ENCODE results near the gene RIN1. TPM values are rescaled to one million over a fixed set of nuclear protein-coding genes. Genes with fewer than 3 reads are reported as not detected.
"Not testable (repeated sequence)": the region's sequence is repeated elsewhere in the genome, so short reads cannot be mapped to it uniquely, and the experiment has no call there.

Gene RIN1
- total RNA-seq (ENCODE audit: insufficient read depth, low replicate concordance) = 4.8 TPM

- peak; percentile 86 for DNase-seq (ENCODE audit: low spot score)
These were observed at the start of gene RIN1 for GRCh38 chr11:66336234-66337102. RIN1 (minus strand) TSS chr11:66336434; CDS start chr11:66336402, 32 bp downstream.

- not testable (repeated sequence) for DNase-seq (ENCODE audit: low spot score)
These were observed 48.1 kb upstream of the RIN1 start for GRCh38 chr11:66384316-66384715.

- not testable (repeated sequence) for DNase-seq (ENCODE audit: low spot score)
These were observed 44.0 kb upstream of the RIN1 start for GRCh38 chr11:66380264-66380663.

GRCh38 chr11:66373690-66374287 lies 37.6 kb upstream of the RIN1 start:
- DNase-seq (ENCODE audit: low spot score) = not testable (repeated sequence)

- DNase-seq (ENCODE audit: low spot score) = no peak
These were observed 37.0 kb upstream of the RIN1 start for GRCh38 chr11:66373265-66373664.

- peak; percentile 64 for DNase-seq (ENCODE audit: low spot score)
These were observed 35.6 kb upstream of the RIN1 start, which contains the start of gene SLC29A2 for GRCh38 chr11:66371627-66372415. SLC29A2 (minus strand) TSS chr11:66371760; CDS start chr11:66371591, 169 bp downstream.

GRCh38 chr11:66369073-66369894 lies 33.0 kb upstream of the RIN1 start:
- no peak for DNase-seq (ENCODE audit: low spot score)

- DNase-seq (ENCODE audit: low spot score) = no peak
These were observed 32.2 kb upstream of the RIN1 start for GRCh38 chr11:66368484-66368883.

- DNase-seq (ENCODE audit: low spot score) = no peak
These were observed 31.5 kb upstream of the RIN1 start for GRCh38 chr11:66367561-66368312.

GRCh38 chr11:66366844-66367477 lies 30.7 kb upstream of the RIN1 start:
- DNase-seq (ENCODE audit: low spot score) = no peak

- no peak for DNase-seq (ENCODE audit: low spot score)
These were observed 29.7 kb upstream of the RIN1 start for GRCh38 chr11:66365711-66366619.

- DNase-seq (ENCODE audit: low spot score) = no peak
These were observed 28.9 kb upstream of the RIN1 start for GRCh38 chr11:66365166-66365565.

GRCh38 chr11:66363805-66364535 lies 27.7 kb upstream of the RIN1 start:
- no peak for DNase-seq (ENCODE audit: low spot score)

GRCh38 chr11:66363187-66363601 lies 27.0 kb upstream of the RIN1 start:
- DNase-seq (ENCODE audit: low spot score) = no peak

GRCh38 chr11:66362481-66363147 lies 26.4 kb upstream of the RIN1 start:
- no peak for DNase-seq (ENCODE audit: low spot score)

- no peak for DNase-seq (ENCODE audit: low spot score)
These were observed 25.3 kb upstream of the RIN1 start for GRCh38 chr11:66361502-66361941.

GRCh38 chr11:66360406-66361073 lies 24.3 kb upstream of the RIN1 start:
- DNase-seq (ENCODE audit: low spot score) = no peak
